Mesenchymal stem cell (in vitro differentiated cells and primary cell): ENCODE results near the gene UQCC5.

Experiments used
- DNase-seq: peaks from one replicate; pipeline ENCODE4 v3.0.0-alpha.2; 2013
- H2AFZ ChIP-seq: one replicate; pipeline ENCODE4 v1.6.1; 2013; ENCODE audit warnings: low read depth, mild to moderate bottlenecking, control low read depth, inconsistent platforms, low read length, moderate library complexity
- H2AK5ac ChIP-seq: 2 replicates; pipeline ENCODE4 v1.6.1; 2013; ENCODE audit warnings: low read length, moderate library complexity, mild to moderate bottlenecking, inconsistent platforms; ENCODE audit not compliant: severe bottlenecking
- H2BK120ac ChIP-seq: one replicate; pipeline ENCODE4 v1.6.1; 2013; ENCODE audit warnings: low read depth, mild to moderate bottlenecking, inconsistent platforms, low read length, moderate library complexity
- H2BK12ac ChIP-seq, 2 experiments: one replicate each; pipeline ENCODE4 v1.6.1; 2013; ENCODE audit warnings: inconsistent platforms in 2 of 2, low read length in 2 of 2, mild to moderate bottlenecking in 2 of 2, moderate library complexity in 2 of 2, control low read depth in 1 of 2
- H2BK15ac ChIP-seq: one replicate; pipeline ENCODE4 v1.6.1; 2013; ENCODE audit warnings: mild to moderate bottlenecking, low read depth, inconsistent platforms; ENCODE audit not compliant: poor library complexity, severe bottlenecking
- H2BK5ac ChIP-seq: 2 replicates; pipeline ENCODE4 v1.6.1; 2013; ENCODE audit warnings: low read depth, mild to moderate bottlenecking, low read length, control low read depth, inconsistent platforms; ENCODE audit not compliant: poor library complexity, severe bottlenecking
- H3K14ac ChIP-seq, 2 experiments: one replicate each; pipeline ENCODE4 v1.6.1; 2013; ENCODE audit warnings: inconsistent platforms in 2 of 2, low read length in 2 of 2, control low read depth in 1 of 2, mild to moderate bottlenecking in 1 of 2, moderate library complexity in 1 of 2
- H3K18ac ChIP-seq, 2 experiments: one replicate each; pipeline ENCODE4 v1.6.1; 2013; ENCODE audit warnings: inconsistent platforms in 2 of 2, low read length in 2 of 2, control low read depth in 1 of 2, low read depth in 1 of 2, mild to moderate bottlenecking in 1 of 2
- H3K23ac ChIP-seq, 2 experiments: one replicate each; pipeline ENCODE4 v1.6.1; 2013; ENCODE audit warnings: inconsistent platforms in 2 of 2, low read length in 2 of 2, mild to moderate bottlenecking in 2 of 2, moderate library complexity in 2 of 2, control low read depth in 1 of 2
- H3K27ac ChIP-seq: 2 replicates; pipeline ENCODE4 v1.5.1; 2013; ENCODE audit warnings: mild to moderate bottlenecking, moderate library complexity, low read length, control low read depth, inconsistent platforms; ENCODE audit not compliant: poor library complexity, severe bottlenecking
- H3K27me3 ChIP-seq, 2 experiments: 2 replicates each; pipeline versions ENCODE4 v1.6.1 to v1.7.0; 2013; ENCODE audit warnings: low read length in 2 of 2, mild to moderate bottlenecking in 2 of 2, moderate library complexity in 2 of 2, control low read depth in 1 of 2, inconsistent platforms in 1 of 2; ENCODE audit not compliant: control insufficient read depth in 1 of 2, insufficient read depth in 1 of 2
- H3K36me3 ChIP-seq, 2 experiments: 2 replicates each; pipeline versions ENCODE4 v1.6.1 to v1.7.0; 2013; ENCODE audit warnings: low read length in 2 of 2, control low read depth in 1 of 2, inconsistent platforms in 1 of 2, low read depth in 1 of 2, mild to moderate bottlenecking in 1 of 2; ENCODE audit not compliant: insufficient read depth in 2 of 2, control insufficient read depth in 1 of 2
- H3K4ac ChIP-seq, 2 experiments: one replicate each; pipeline ENCODE4 v1.6.1; 2013; ENCODE audit warnings: inconsistent platforms in 2 of 2, low read length in 2 of 2, mild to moderate bottlenecking in 2 of 2, moderate library complexity in 2 of 2, control low read depth in 1 of 2, low read depth in 1 of 2
- H3K4me1 ChIP-seq: 2 replicates; pipeline ENCODE4 v1.6.1; 2013; ENCODE audit warnings: low read depth, low read length, control low read depth; ENCODE audit not compliant: control insufficient read depth, insufficient read depth
- H3K4me2 ChIP-seq: 2 replicates; pipeline ENCODE4 v1.6.1; 2013; ENCODE audit warnings: low read length, mild to moderate bottlenecking, inconsistent platforms; ENCODE audit not compliant: poor library complexity, severe bottlenecking
- H3K4me3 ChIP-seq, 2 experiments: 2 replicates each; pipeline versions ENCODE4 v1.5.1 to v1.7.0; 2013; ENCODE audit warnings: low read length in 2 of 2, mild to moderate bottlenecking in 2 of 2, control low read depth in 1 of 2, low read depth in 1 of 2; ENCODE audit not compliant: insufficient read depth in 1 of 2
- H3K79me1 ChIP-seq: replicated peaks from 2 replicates; pipeline ENCODE4 v1.6.1; 2013; ENCODE audit warnings: mild to moderate bottlenecking, control low read depth, low read length, inconsistent platforms; ENCODE audit not compliant: poor library complexity, severe bottlenecking
- H3K9ac ChIP-seq: 2 replicates; pipeline ENCODE4 v1.7.0; 2013; ENCODE audit warnings: mild to moderate bottlenecking, low read length, moderate library complexity
- H3K9me3 ChIP-seq: 2 replicates; pipeline ENCODE4 v1.7.0; 2013; ENCODE audit warnings: mild to moderate bottlenecking, low read length; ENCODE audit not compliant: control insufficient read depth
- H4K8ac ChIP-seq: one replicate; pipeline ENCODE4 v1.6.1; 2013; ENCODE audit warnings: inconsistent platforms, mild to moderate bottlenecking, low read length, moderate library complexity
- H4K91ac ChIP-seq: one replicate; pipeline ENCODE4 v1.6.1; 2013; ENCODE audit warnings: mild to moderate bottlenecking, low read length, inconsistent platforms
- WGBS: methylation state at CpG from one replicate; pipeline ENCODE4 v1.1.7; 2013; ENCODE audit warnings: mixed read lengths; 5-methylcytosine and 5-hydroxymethylcytosine counted together

Gene UQCC5

GRCh38 chr3:52546111-52546901 is 9.9 kb downstream of the UQCC5 start:
- no peak overlapping the region for H3K18ac ChIP-seq
- H2BK5ac ChIP-seq = no peak overlapping the region
- no peak for DNase-seq
- H3K4ac ChIP-seq = no peak overlapping the region
- no peak overlapping the region for H4K8ac ChIP-seq
- H2AFZ ChIP-seq = no peak overlapping the region
- peaks cover 25 to 81% of the 10 kb centered on the region in 2 experiments for H3K36me3 ChIP-seq
- peaks cover 23% of the 10 kb centered on the region for H3K79me1 ChIP-seq
- no peaks in the 10 kb centered on the region for H3K9me3 ChIP-seq
- no peak overlapping the region for H2BK12ac ChIP-seq
- H3K4me1 ChIP-seq = peaks cover 2% of the 10 kb centered on the region
- no peak overlapping the region for H3K23ac ChIP-seq
- peak overlapping the region; percentile 48 for H3K9ac ChIP-seq
- H3K4me2 ChIP-seq = no peak overlapping the region
- no peak overlapping the region for H2AK5ac ChIP-seq
- H2BK15ac ChIP-seq = no peak overlapping the region
- no peaks in the 10 kb centered on the region for H3K27me3 ChIP-seq
- H4K91ac ChIP-seq = no peak overlapping the region
- no peak overlapping the region for H3K4me3 ChIP-seq
- 100% methylated on average over 1 of the region's 3 CpGs for WGBS
- no peak overlapping the region for H3K14ac ChIP-seq
- H3K27ac ChIP-seq = no peak overlapping the region
- H2BK120ac ChIP-seq = no peak overlapping the region

- Histone ChIP-seq H4K91ac (no peak overlapping the region), H3K9ac (no peak overlapping the region), H4K8ac (no peak overlapping the region), H3K4me3 (no peak overlapping the region), H3K4me2 (no peak overlapping the region), H3K27me3 (no peaks in the 10 kb centered on the region), H2BK120ac (no peak overlapping the region), H2BK15ac (no peak overlapping the region), H3K79me1 (peaks cover 18% of the 10 kb centered on the region), H3K36me3 (peaks cover 22 to 84% of the 10 kb centered on the region in 2 experiments), H2AFZ (no peak overlapping the region), H3K14ac (no peak overlapping the region), H2BK5ac (no peak overlapping the region), H3K4me1 (peaks cover 2% of the 10 kb centered on the region), H3K4ac (no peak overlapping the region), H3K23ac (no peak overlapping the region), H3K27ac (no peak overlapping the region), H3K18ac (no peak overlapping the region), H2BK12ac (no peak overlapping the region), H3K9me3 (no peaks in the 10 kb centered on the region), H2AK5ac (no peak overlapping the region)
- 82% methylated on average over 2 of the region's 2 CpGs for whole genome bisulfite sequencing
- DNase-seq = no peak
Observed at GRCh38 chr3:52547143-52547542, 10.7 kb downstream of the UQCC5 start.

- Histone ChIP-seq H3K4me3 (no peak overlapping the region), H2BK15ac (no peak overlapping the region), H3K79me1 (peaks cover 22% of the 10 kb centered on the region), H4K8ac (no peak overlapping the region), H2AK5ac (no peak overlapping the region), H3K27me3 (no peaks in the 10 kb centered on the region), H3K9me3 (no peaks in the 10 kb centered on the region), H3K4me2 (no peak overlapping the region), H3K23ac (no peak overlapping the region), H3K4ac (no peak overlapping the region), H2BK5ac (no peak overlapping the region), H2AFZ (no peak overlapping the region), H2BK120ac (no peak overlapping the region), H4K91ac (no peak overlapping the region), H3K36me3 (peaks cover 33 to 83% of the 10 kb centered on the region in 2 experiments), H3K18ac (no peak overlapping the region), H3K14ac (no peak overlapping the region), H3K27ac (no peak overlapping the region), H3K9ac (no peak overlapping the region), H2BK12ac (no peak overlapping the region), H3K4me1 (peaks cover 2% of the 10 kb centered on the region)
- DNase-seq = no peak
Observed at GRCh38 chr3:52551118-52551517, 14.7 kb downstream of the UQCC5 start.

GRCh38 chr3:52552089-52552488 is 15.7 kb downstream of the UQCC5 start:
- H3K9me3 ChIP-seq = no peaks in the 10 kb centered on the region
- no peak overlapping the region for H3K4me3 ChIP-seq
- no peak overlapping the region for H3K4me2 ChIP-seq
- peaks cover 2% of the 10 kb centered on the region for H3K4me1 ChIP-seq
- H2AK5ac ChIP-seq = no peak overlapping the region
- H3K18ac ChIP-seq = no peak overlapping the region
- no peak overlapping the region for H2BK120ac ChIP-seq
- H2BK5ac ChIP-seq = no peak overlapping the region
- no peak overlapping the region for H2BK12ac ChIP-seq
- no peak overlapping the region for H3K27ac ChIP-seq
- H3K79me1 ChIP-seq = peaks cover 26% of the 10 kb centered on the region
- no peaks in the 10 kb centered on the region for H3K27me3 ChIP-seq
- no peak overlapping the region for H2AFZ ChIP-seq
- no peak overlapping the region for H2BK15ac ChIP-seq
- 88% methylated on average over 2 of the region's 3 CpGs for WGBS
- H3K14ac ChIP-seq = no peak overlapping the region
- no peak overlapping the region for H4K91ac ChIP-seq
- H3K36me3 ChIP-seq = peaks cover 33 to 82% of the 10 kb centered on the region in 2 experiments
- no peak overlapping the region for H3K23ac ChIP-seq
- H3K4ac ChIP-seq = no peak overlapping the region
- DNase-seq = no peak
- H3K9ac ChIP-seq = no peak overlapping the region
- no peak overlapping the region for H4K8ac ChIP-seq
